Subcutaneous adipose tissue (tissue), 4 donors: ENCODE measurements around the gene ATG7. TPM values are rescaled to one million over a fixed set of nuclear protein-coding genes. Genes with fewer than 3 reads are reported as not detected.

Source experiments
- CTCF ChIP-seq: fragments of 450-650 bp; IDR thresholded peaks from one replicate; pipeline ENCODE4 v1.5.1; 2016; ENCODE audit warnings: low read depth, mild to moderate bottlenecking, control low read depth, antibody characterized with exemption, moderate library complexity
- total RNA-seq, 4 donors: library from RNA; depleted of rRNA; stranded (reverse); fragments of >200 nt; gene quantifications; one replicate each; pipeline ENCODE4 v1.1.0, GENCODE V29; 2016

The ATG7 gene
- total RNA-seq, 4 donors from 2014 or later, result 55.0 to 130 (median 87.5) TPM

- TF ChIP-seq CTCF, result no peak
Observed at GRCh38 chr3:11482021-11482420, 209.8 kb downstream of the ATG7 start.

- TF ChIP-seq CTCF, result no peak
Observed at GRCh38 chr3:11494131-11494916, 222.1 kb downstream of the ATG7 start.

- no peak for TF ChIP-seq CTCF
Observed at GRCh38 chr3:11495948-11496557, 223.9 kb downstream of the ATG7 start.

- TF ChIP-seq CTCF, result no peak
Observed at GRCh38 chr3:11498177-11498576, 226.0 kb downstream of the ATG7 start.

- no peak for TF ChIP-seq CTCF
Observed at GRCh38 chr3:11498646-11499045, 226.4 kb downstream of the ATG7 start.

GRCh38 chr3:11499144-11499543 lies 226.9 kb downstream of the ATG7 start:
- no peak for TF ChIP-seq CTCF

- no peak for TF ChIP-seq CTCF
Observed at GRCh38 chr3:11507719-11508118, 235.5 kb downstream of the ATG7 start.
